Activated effector memory CD4-positive, alpha-beta T cell treated with anti-CD3 and anti-CD28 coated beads, Interleukin-2, amount 50 U/mL, for 16 hours (primary cell): ENCODE measurements around the gene FGD5.

ENCODE experiments used
- DNase-seq: peaks from one replicate; pipeline ENCODE4 v3.0.0-alpha.2; 2020

FGD5 gene, protein sequence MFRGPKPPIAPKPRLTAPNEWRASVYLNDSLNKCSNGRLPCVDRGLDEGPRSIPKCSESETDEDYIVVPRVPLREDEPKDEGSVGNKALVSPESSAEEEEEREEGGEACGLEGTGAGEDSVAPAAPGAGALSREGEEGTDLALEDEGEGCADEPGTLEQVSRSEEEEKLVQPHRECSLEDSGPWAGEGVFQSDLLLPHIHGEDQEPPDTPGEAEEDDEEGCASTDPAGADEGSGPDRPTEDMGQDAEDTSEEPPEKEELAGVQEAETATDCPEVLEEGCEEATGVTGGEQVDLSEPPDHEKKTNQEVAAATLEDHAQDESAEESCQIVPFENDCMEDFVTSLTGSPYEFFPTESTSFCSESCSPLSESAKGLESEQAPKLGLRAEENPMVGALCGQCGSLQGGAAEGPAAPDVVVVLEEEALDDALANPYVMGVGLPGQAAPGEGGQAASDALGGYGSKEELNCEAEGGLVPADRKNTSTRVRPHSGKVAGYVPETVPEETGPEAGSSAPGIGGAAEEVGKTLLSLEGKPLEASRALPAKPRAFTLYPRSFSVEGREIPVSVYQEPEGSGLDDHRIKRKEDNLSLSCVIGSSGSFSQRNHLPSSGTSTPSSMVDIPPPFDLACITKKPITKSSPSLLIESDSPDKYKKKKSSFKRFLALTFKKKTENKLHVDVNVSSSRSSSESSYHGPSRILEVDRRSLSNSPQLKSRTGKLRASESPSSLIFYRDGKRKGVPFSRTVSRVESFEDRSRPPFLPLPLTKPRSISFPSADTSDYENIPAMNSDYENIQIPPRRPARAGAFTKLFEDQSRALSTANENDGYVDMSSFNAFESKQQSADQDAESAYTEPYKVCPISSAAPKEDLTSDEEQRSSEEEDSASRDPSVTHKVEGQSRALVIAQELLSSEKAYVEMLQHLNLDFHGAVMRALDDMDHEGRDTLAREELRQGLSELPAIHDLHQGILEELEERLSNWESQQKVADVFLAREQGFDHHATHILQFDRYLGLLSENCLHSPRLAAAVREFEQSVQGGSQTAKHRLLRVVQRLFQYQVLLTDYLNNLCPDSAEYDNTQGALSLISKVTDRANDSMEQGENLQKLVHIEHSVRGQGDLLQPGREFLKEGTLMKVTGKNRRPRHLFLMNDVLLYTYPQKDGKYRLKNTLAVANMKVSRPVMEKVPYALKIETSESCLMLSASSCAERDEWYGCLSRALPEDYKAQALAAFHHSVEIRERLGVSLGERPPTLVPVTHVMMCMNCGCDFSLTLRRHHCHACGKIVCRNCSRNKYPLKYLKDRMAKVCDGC (N-terminal part only)

DNA sequence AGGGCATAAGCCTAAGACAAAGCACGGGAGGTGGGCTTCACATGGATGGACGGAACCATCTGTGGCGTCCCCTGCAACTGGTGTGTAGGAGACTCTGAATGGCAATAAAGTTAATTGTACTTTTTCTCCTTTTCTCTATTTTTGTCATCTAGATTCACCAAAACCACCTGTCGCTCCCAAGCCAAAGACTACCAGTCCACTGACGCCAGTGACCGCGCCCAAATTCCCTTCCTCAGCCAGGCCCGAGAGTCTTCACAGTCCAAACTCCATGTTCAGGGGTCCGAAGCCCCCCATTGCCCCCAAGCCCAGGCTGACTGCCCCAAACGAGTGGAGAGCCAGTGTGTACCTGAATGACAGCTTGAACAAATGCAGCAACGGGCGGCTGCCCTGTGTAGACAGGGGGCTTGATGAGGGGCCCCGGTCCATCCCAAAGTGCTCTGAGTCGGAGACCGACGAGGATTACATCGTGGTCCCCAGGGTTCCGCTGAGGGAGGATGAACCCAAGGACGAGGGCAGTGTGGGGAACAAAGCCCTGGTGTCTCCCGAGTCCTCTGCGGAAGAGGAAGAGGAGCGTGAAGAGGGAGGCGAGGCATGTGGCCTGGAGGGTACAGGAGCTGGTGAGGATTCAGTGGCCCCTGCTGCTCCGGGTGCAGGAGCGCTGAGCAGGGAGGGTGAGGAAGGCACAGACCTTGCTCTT lies at the start of gene FGD5:
TSS of gene FGD5 (plus strand) at position 159 of the 697 bp plus-strand sequence. CDS start at position 269, 110 bp downstream.
- no peak for DNase-seq

DNA sequence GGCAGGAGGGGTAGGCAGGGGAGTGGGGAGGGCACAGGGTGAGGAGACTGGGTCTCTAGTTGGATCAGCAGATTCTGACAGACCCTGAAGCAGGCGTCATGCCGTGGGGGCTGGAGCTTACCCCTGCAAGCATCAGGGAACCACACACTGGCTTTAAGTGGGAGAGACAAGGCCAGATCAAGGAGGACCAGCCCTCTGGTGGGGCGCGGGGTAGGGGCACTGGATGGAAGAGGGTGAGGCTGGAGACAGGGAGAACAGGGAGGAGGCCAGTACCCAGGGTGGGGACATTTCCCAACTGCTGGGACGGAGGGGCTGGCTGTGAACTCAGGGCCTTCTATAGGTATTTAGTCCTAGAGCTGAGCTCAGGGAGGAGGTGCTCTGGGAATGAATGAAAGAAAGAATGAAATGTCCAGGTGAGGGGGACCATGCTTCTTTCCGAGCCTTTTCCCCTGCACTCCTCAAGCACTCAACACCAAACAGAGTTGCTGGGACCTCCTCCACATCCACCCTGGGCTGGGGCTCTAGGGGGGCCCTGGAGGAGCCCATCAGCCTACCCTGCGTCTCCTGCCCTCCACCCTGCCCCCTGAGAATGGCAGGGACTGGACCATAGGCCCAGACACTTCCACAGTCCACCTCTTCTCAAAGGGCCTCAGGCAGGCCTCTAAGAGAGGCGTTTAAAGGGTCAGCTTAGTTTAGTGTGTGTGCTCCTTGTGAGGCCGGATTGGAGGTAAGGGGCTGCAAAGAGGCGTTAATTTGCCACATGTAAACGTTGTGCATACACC lies 49.0 kb upstream of the FGD5 start:
- DNase-seq, result peak; percentile 25

DNA sequence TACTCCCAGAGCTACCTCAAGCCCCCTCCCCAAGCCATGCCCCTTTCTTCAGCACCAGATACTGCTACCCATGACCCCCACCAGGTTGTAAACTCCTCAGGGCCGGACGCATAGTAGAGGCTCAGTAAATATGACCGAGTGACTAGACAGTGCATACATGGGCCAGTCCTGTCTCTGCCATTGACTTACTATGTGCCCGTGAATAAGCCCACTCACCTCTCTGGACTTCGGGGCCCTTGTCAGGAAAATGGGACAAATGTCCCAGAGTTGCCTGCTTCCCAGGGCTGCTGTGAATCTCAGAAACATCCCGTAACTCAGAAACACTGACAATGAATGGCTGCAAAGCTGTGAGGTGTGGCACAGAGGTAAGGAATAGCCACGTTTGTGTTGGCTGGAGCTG lies 48.2 kb upstream of the FGD5 start:
- DNase-seq, result peak; percentile 22

DNA sequence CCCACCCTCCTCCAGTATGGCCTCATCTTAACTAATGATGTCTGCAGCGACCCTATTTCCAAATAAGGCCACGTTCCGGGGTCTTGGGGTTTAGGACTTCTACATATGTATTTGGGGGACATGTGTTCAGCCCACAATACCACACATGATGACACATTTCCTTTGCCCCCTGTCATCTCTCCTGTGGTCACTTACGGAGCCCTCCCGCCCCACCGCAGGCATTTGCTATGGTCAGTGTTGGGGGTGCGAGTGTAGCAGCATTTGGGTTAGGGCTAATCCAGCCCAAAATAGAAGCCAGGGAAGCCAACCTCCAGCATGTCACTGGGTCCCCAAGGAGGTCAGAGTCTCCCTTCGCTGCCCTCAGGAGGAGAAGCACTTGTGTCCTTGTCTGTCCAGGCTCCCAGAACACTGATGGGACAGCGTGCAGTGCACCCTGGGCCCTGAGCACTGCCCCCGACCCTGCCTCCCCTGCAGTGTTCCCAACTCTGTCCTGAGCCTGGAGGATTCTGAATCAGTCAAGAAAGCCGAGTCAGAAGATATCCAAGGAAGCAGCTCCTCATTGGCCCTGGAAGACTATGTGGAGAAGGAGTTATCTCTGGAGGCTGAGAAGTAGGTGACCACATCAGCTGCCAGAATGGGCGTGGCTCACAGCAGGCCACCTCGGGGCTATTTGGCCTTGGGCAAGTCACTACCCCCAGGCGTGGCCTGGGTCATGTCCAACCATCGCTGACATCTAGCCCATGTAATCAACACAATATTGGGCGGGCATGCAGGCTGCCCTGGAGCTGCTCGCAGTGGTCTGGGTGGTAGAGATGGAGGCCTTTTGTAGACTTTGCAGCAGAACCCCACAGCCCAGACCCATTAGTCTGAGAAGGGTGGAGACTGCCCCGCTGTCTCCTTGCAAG lies 46.9 kb upstream of the FGD5 start:
- DNase-seq, result peak; percentile 48

DNA sequence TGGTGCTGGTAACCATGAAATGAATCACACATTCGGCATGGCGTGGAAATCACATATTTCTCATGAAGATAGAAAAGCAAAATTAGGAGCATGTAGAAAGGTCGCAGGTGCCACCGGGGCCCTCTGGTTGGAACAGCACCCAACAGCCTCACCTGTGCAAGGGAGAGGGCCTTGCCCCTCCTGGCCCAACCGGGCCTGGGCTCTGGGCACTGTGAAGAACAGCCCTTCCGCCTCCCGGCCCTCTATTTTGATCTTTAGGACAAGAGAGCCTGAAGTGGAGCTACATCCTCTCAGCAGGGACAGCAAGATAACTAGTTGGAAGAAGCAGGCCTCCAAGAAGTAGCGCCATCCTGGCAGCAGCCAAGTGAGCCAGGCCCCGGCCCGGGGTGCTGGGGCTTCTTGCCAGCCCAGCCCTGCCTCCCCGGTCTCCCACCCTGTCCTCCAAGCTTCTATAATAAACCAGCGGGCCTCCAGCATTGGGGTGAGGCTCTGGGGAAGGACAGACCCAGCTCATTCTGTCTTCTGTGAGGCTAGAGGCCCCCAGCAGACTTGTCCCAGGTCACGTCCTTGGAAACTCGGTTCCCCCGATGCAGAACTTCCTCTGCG lies 46.1 kb upstream of the FGD5 start:
- peak; percentile 27 for DNase-seq

DNA sequence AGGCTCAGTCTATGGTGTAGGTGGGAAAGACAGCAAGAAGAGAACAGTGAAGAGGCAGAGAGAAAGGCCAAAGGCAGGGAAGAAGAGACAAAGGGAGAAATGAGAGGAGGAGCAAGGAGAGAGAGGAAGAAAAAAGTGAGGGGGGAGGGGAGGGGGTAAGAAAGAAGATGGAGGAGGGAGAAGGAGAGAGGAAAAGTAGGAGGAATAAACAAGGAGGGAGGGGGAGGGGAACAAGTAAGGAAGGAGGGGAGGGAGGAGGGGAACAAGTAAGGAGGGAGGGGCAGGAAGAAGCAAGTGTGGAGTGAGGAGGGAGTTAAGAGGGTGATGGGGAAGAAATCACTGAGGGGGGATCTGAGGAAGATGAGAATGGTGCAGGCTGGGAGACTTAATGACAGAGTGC lies 45.5 kb upstream of the FGD5 start:
- DNase-seq, result no peak

DNA sequence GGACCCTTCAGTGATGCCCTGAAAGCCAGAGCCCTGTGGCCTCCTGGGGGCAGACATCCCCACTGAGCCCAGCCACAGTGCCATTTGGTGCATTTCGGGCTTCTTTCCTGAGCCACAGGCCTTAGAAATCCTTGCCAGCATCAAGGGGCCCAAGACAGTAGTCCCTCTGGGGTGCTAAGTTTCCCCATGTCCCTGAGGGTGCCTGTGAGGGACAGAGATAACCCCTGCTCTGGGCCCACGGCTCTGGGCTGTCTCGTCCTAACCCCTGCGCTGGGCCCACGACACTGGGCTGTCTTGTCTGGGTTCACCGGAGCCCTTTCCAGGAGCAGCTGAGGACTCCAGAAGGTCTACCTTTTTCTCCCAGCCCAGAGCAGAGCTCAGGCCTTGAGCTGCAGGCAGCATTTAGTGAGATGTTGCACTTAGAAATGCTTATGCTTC lies 45.1 kb upstream of the FGD5 start:
- peak; percentile 59 for DNase-seq

DNA sequence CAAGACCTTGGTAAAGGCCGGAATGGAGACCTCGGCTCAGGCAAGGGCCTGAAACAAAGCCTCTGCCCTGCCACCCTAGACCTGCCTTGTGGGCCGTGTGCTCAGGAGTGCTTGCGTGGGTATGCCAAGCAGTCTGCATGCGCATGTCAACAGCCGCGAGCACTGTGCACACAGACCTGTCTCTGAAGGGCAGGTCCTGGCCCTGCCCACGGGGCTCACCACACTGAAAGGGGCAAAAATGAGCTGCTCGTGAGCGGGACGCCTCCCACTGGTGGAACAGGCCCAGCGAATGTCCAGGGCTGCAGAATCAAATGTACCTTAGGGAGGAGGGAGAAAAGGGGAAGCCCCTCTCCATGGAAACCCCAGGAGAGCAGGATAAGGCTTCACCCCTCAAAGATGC lies 44.3 kb upstream of the FGD5 start:
- DNase-seq, result peak; percentile 56

DNA sequence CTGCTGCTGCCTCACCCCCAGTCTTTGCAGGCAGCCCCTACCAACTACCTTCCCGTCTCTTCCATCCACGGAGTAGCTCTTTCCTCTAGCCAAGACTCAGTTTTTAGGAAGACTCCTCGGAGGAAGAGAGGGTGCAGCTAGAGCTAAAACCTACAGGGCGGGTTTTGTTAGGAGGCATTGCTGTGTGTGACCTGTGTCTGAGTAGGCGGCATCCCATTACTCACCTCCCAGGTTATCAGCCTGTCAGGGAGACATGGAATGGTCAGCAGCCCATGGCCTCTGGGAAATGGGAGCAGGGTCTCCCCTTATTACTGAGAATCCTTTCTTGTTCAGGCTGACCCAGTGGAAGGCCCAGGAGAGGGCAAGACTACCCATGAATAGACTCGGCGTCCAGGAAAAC lies 43.8 kb upstream of the FGD5 start:
- DNase-seq, result peak; percentile 34

DNA sequence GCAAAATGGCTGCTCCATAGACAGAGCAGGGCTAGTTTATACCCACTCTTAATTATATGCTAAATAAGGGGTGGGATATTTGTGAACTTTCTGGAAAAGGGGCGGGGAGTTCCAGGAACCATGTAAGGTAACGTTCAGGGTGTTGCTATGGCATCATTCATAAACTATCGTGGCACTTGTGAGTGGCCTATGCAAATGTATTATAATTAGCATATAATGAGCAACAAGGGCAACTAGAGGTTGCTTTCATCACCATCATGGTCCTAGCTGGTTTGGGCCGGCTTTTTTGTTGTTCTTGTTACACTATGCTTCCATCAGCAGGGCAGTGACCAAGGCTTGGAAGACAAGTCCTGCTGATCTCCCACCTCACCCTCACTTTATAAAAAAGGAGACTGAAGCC lies 43.2 kb upstream of the FGD5 start:
- no peak for DNase-seq

DNA sequence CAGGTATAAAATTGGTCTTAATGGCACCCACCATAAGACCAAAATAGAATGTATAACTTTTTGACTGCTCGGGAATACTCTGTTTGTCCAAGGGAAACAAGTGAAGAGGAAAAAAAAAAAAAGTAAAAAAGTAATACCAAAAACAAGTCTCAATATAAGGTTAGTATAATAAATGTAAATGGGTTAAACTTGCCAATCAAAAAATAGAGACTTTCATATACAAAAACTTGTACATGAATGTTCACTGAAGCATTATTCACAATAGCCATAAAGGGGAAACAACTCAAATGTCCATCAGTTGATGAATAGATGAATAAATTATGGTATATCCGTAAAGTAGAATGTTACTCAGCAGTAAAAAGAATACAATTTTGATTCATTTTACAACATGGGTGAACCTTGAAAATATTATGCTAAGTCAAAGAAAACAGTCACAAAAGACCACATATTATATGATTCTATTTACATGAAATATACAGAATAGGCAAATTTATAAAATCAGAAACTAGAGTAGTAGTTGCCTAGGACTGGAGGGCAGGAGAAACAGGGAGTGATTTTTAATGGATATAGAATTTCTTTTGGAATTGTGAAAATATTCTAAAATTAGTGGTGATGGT lies 39.6 kb upstream of the FGD5 start:
- DNase-seq, result no peak

DNA sequence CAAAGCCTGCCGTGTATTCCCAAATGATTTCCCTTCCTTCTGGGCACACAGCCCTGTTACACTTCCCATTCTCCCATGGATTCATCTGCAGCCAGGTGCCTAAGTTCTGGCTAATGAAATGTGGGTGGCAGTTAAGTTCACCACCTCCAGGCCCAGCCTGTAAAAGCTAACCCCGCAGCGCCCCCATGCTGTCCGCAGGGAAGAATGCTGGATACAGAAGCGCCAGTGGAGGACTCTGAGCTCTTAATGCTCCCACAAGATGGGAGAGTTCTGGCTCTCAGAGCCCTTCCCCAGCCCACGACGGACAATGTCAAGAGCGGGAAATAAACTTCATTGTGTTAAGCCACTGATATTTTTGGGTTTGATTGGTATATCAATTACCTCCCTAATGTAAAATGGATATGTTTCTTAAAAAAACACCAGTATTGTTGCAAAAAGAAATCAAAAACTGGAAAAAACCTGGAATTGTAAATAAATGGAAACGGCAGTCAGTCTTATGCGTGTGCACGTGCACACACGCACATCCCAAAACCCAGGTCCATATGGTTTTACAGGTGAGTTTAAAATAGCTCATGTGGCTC lies 37.7 kb upstream of the FGD5 start:
- no peak for DNase-seq

DNA sequence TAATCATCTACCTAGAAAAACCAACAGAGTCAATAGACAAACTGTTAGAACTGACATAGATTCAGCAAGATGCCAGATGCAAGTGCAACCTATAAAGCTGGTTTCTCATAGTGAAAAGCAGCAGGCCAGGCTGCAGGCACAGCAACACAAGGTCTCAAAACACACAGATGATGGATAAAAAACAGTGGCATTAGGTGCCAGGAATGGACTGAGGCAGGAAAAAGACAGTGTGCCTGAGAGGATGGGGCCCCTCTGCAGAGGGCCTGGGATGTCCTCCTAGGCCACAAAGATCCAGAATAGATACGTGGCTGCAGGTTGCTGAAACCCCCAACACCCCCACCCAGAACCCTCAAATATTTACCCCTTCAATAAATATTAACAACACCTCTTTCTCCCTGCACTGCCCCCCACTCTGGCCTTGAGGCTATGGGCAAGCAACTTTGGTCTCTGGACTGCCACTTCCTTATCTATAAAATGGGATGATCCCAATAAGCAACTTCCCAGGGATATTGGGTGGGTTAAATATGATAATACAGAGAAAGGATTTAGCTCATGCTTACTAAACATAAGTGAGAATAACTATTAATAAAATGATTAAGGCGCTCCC lies 35.2 kb upstream of the FGD5 start:
- no peak for DNase-seq

DNA sequence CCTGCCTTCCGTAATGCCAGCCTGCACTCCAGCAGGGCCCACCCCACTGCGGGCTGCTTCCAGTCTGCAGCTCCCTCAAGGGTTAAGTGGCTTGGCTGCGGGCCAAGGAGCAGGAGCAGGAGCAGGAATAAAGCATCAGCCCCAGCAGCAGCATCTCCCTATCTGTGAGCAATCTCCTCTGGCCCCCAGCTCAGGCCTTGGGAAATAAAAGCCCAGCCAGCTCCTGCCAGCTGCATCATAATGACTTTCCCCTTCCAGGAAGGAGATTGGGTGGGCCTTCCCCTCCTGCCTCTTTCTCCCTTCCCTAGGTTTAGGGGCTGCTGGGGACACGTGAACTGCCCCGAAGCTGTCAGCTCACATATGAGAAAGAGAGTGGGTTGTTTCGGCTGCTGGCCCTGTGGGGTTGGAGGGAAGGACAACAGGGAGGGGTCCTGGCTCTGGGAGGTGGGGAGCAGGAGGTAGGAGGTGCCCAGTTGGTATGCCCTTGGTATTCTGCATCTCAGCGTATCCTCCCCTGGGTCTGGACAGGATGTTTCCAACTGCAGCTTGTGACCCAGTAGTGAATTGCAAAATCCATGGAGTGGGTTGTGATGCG lies 34.6 kb upstream of the FGD5 start:
- no peak for DNase-seq

DNA sequence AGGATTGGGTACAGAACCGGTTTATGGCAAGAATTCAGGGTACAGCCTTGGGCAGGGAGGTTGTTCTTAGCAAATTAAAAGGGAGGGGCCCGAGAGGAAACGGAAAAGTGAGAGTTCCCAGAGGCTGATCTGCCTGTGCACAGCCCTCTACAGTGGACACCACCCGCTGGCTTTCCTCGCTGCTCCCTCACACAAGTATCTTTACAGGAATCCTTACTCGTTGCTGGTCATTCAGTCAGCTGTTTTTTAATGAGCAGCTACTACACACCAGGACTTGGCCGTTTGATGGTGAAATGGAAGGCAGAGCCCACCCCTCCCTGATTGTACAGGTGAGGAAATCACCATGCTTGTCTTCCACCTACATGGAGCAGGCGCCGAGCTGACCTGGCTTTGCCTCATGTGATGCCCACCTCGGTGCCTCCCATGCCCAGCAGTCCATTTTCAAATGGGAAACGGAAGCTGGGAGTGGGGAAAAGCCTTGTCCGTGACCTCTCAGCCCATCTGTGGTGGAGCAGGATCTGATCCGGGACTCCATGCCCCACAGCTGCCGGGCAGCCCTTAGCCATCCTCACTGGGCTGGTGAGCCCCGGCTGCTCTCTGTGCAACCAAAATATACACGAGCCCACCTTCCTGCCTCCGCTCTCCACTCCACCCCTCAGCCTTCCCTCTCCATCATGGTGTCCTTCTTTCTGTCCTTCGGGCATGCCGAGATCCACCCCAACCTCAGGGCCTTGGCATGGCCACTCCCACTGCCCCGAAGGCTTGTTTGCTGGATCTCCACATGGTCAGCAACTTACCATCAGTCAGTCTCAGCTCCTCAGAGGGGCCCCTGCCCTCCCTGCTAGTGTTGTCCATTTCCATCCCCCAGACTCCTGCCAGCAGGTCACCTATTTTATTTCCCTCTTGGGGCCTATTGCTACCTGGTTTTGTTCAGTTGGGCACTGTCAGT lies 33.3 kb upstream of the FGD5 start:
- no peak for DNase-seq

DNA sequence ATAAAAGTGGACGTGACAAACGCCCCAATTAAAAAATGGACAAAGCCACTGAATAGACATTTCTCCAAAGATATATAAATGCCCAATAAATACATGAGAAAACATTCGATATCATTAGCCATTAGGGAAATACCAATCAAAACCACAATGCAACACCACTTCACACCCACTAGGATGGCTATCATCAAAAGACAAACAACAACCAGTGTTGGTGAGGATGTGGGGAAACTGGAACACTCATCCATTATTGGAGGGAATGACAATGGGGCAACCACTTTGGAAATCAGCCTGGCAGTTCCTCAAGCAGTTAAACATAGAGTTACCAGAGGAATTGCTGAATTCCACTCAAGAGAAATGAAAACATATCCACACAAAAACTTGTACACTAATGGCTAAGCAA lies 32.4 kb upstream of the FGD5 start:
- DNase-seq, result no peak

DNA sequence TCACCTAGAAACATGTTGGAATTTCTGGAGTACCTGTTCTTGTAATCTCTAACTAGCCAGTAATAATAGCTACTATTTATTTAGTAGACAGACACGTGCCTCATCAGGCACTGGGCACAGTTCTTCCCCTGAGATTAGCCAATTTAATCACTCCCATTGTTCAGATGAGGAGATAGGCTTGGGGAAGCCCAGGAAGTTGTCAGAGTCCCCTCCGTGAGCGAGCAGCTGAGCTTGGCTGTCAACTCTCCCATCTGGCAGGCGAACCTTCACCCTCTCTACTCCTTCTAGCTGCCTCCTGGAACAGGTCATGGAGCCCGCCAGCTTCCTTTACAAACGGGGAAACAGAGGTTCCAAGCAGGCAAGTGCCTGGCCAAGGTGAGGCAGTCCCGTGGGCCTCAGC lies 31.1 kb upstream of the FGD5 start:
- DNase-seq, result no peak
